HEK293 (cell line): ENCODE results near the gene CHIT1.

Source experiments
- SETDB1 ChIP-seq: IDR thresholded peaks from one replicate; pipeline ENCODE4 v1.6.1; 2017; ENCODE audit warnings: mild to moderate bottlenecking, low read length, moderate library complexity, mixed read lengths; ENCODE audit not compliant: insufficient read length
- TCF7L2 ChIP-seq: IDR thresholded peaks from 2 replicates; pipeline ENCODE4 v1.6.1; 2011; ENCODE audit warnings: low read depth, mild to moderate bottlenecking, inconsistent platforms, low read length, moderate library complexity, borderline replicate concordance
- YY1 ChIP-seq: fragments of 450-650 bp; formaldehyde crosslinking; IDR thresholded peaks from 2 replicates; pipeline ENCODE4 v1.5.1; 2018; ENCODE audit warnings: missing biosample characterization, missing genetic modification characterization
- ZBTB21 ChIP-seq: fragments of 450-650 bp; formaldehyde crosslinking; IDR thresholded peaks from 2 replicates; pipeline ENCODE4 v1.5.1; 2017; ENCODE audit warnings: missing biosample characterization, missing genetic modification characterization
- ZNF366 ChIP-seq: fragments of 450-650 bp; formaldehyde crosslinking; conservative IDR thresholded peaks from 2 replicates; pipeline ENCODE4 v1.5.1; 2016; ENCODE audit warnings: missing biosample characterization, missing genetic modification characterization
- ZNF514 ChIP-seq: fragments of 450-650 bp; formaldehyde crosslinking; IDR thresholded peaks from 2 replicates; pipeline ENCODE4 v1.5.1; 2016; ENCODE audit warnings: missing biosample characterization, missing genetic modification characterization
- ZNF76 ChIP-seq: fragments of 450-650 bp; formaldehyde crosslinking; IDR thresholded peaks from 2 replicates; pipeline ENCODE4; 2016; ENCODE audit warnings: low read depth, missing biosample characterization, missing genetic modification characterization, borderline replicate concordance
- ZNF843 ChIP-seq: fragments of 450-650 bp; formaldehyde crosslinking; IDR thresholded peaks from 2 replicates; pipeline ENCODE4 v1.5.1; 2016; ENCODE audit warnings: missing biosample characterization, missing genetic modification characterization
- TF ChIP-seq, protein P1 (sequence below): fragments of 450-650 bp; formaldehyde crosslinking; IDR thresholded peaks from 2 replicates; pipeline ENCODE4 v1.5.1; 2016; ENCODE audit warnings: missing biosample characterization, missing genetic modification characterization
- TF ChIP-seq, protein P2 (sequence below): fragments of 450-650 bp; formaldehyde crosslinking; IDR thresholded peaks from 2 replicates; pipeline ENCODE4 v1.5.1; 2016; ENCODE audit warnings: missing biosample characterization, missing genetic modification characterization
- TF ChIP-seq, protein P3 (sequence below): fragments of 450-650 bp; formaldehyde crosslinking; IDR thresholded peaks from 2 replicates; pipeline ENCODE4 v1.5.1; 2016; ENCODE audit warnings: missing biosample characterization, missing genetic modification characterization

DNA sequence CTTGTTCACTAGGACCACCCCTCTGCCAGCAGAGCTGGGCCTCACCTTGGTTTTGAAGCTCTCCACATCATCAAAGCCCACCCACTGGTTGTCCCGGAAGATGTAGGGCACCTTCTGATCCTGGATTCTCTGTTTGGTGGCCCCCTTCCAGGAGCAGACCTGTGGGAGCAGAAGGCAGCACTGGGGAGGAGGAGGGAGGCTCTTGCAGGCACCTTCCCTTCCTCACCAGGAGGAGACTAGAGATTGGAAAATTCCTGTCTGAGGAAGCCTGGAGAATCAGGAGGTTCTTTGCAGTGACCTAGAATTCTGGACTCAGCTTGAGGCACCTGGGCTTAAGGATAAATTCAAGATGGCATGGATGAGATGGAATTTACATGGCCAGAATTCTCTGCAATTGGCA lies 10.3 kb downstream of the CHIT1 start:
- TF ChIP-seq, protein P1, sequence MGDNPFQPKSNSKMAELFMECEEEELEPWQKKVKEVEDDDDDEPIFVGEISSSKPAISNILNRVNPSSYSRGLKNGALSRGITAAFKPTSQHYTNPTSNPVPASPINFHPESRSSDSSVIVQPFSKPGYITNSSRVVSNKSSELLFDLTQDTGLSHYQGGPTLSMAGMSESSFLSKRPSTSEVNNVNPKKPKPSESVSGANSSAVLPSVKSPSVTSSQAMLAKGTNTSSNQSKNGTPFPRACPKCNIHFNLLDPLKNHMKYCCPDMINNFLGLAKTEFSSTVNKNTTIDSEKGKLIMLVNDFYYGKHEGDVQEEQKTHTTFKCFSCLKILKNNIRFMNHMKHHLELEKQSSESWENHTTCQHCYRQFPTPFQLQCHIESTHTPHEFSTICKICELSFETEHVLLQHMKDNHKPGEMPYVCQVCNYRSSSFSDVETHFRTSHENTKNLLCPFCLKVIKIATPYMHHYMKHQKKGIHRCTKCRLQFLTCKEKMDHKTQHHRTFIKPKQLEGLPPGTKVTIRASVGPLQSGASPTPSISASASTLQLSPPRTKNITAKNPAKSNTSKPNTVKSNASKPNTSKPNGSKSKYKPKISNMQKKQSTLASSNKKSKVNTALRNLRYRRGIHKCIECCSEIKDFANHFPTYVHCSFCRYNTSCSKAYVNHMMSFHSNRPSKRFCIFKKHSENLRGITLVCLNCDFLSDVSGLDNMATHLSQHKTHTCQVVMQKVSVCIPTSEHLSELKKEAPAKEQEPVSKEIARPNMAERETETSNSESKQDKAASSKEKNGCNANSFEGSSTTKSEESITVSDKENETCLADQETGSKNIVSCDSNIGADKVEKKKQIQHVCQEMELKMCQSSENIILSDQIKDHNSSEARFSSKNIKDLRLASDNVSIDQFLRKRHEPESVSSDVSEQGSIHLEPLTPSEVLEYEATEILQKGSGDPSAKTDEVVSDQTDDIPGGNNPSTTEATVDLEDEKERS, result no peak
- TF ChIP-seq ZNF366 (tag by site-specific recombination), result no peak
- TF ChIP-seq SETDB1, result no peak
- TF ChIP-seq ZNF514, result no peak
- no peak for TF ChIP-seq ZNF76
- TF ChIP-seq, protein P2, sequence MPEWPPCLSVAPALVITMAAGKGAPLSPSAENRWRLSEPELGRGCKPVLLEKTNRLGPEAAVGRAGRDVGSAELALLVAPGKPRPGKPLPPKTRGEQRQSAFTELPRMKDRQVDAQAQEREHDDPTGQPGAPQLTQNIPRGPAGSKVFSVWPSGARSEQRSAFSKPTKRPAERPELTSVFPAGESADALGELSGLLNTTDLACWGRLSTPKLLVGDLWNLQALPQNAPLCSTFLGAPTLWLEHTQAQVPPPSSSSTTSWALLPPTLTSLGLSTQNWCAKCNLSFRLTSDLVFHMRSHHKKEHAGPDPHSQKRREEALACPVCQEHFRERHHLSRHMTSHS, result no peak
- TF ChIP-seq, protein P3, sequence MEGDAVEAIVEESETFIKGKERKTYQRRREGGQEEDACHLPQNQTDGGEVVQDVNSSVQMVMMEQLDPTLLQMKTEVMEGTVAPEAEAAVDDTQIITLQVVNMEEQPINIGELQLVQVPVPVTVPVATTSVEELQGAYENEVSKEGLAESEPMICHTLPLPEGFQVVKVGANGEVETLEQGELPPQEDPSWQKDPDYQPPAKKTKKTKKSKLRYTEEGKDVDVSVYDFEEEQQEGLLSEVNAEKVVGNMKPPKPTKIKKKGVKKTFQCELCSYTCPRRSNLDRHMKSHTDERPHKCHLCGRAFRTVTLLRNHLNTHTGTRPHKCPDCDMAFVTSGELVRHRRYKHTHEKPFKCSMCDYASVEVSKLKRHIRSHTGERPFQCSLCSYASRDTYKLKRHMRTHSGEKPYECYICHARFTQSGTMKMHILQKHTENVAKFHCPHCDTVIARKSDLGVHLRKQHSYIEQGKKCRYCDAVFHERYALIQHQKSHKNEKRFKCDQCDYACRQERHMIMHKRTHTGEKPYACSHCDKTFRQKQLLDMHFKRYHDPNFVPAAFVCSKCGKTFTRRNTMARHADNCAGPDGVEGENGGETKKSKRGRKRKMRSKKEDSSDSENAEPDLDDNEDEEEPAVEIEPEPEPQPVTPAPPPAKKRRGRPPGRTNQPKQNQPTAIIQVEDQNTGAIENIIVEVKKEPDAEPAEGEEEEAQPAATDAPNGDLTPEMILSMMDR, result no peak
- no peak for TF ChIP-seq ZBTB21 (tag by site-specific recombination)
- TF ChIP-seq TCF7L2, result no peak
- no peak for TF ChIP-seq YY1 (tag by site-specific recombination)
- TF ChIP-seq ZNF843 (tag by site-specific recombination), result no peak
